Stimulated activated CD4-positive, alpha-beta T cell treated with anti-CD3 and anti-CD28 coated beads, TNF-alpha, amount 100 ng/mL, for 4 hours (primary cell): ENCODE measurements around the gene TECR.

ENCODE experiments used
- DNase-seq, 3 experiments: peaks; one replicate each; pipeline ENCODE4 v3.0.0-alpha.2; 2020; ENCODE audit warnings: low read depth in 3 of 3

TECR gene

GRCh38 chr19:14510311-14511228, 18.8 kb upstream of the TECR start:
- no peak for DNase-seq

GRCh38 chr19:14511229-14511593, 18.2 kb upstream of the TECR start:
- no peak for DNase-seq

GRCh38 chr19:14512406-14512961, 16.9 kb upstream of the TECR start:
- no peak for DNase-seq

- no peak for DNase-seq
These were observed 15.1 kb upstream of the TECR start for GRCh38 chr19:14514215-14514863.

GRCh38 chr19:14515501-14516047, 13.8 kb upstream of the TECR start:
- no peak for DNase-seq

- no peak for DNase-seq
These were observed 13.3 kb upstream of the TECR start for GRCh38 chr19:14516048-14516534.

- DNase-seq, result no peak
These were observed 12.5 kb upstream of the TECR start for GRCh38 chr19:14516746-14517438.

GRCh38 chr19:14517446-14517839, 12.0 kb upstream of the TECR start:
- no peak for DNase-seq

GRCh38 chr19:14517840-14518505, 11.4 kb upstream of the TECR start, which contains the start of gene DNAJB1:
DNAJB1 (minus strand) TSS chr19:14518397; CDS start chr19:14518349, 48 bp downstream.
- peak; percentile 37 to 55 (median 46) for DNase-seq

GRCh38 chr19:14519245-14519859, 10.0 kb upstream of the TECR start:
- no peak for DNase-seq

- no peak for DNase-seq
These were observed 9.5 kb upstream of the TECR start for GRCh38 chr19:14519860-14520407.

- DNase-seq, result no peak
These were observed 8.9 kb upstream of the TECR start for GRCh38 chr19:14520543-14520942.

GRCh38 chr19:14525729-14526128, 3.7 kb upstream of the TECR start:
- no peak for DNase-seq

- no peak for DNase-seq
These were observed 3.0 kb upstream of the TECR start for GRCh38 chr19:14526423-14526822.

- DNase-seq, result no peak
These were observed 758 bp upstream of the TECR start for GRCh38 chr19:14528419-14529253.

- DNase-seq, result no peak
These were observed 583 bp downstream of the TECR start for GRCh38 chr19:14530005-14530348.

GRCh38 chr19:14530506-14530905, 1.1 kb downstream of the TECR start:
- no peak for DNase-seq

GRCh38 chr19:14533450-14533849, 4.1 kb downstream of the TECR start:
- DNase-seq, result no peak

- no peak for DNase-seq
These were observed 7.7 kb downstream of the TECR start for GRCh38 chr19:14536926-14537692.
